ENCODE results near the gene PRICKLE4. TPM values are rescaled to one million over a fixed set of nuclear protein-coding genes. Genes with fewer than 3 reads are reported as not detected.

PRICKLE4 gene
- 10 to 100 TPM; 10.4 to 17.9 (median 14.3) TPM for total RNA-seq

- peaks cover 0 to 16% of the 10 kb centered on the region in 2 donors for H3K4me1 ChIP-seq
- H3K4me3 ChIP-seq = peak within 1 kb of the TSS; percentile 61 to 62
- no peaks in the 10 kb centered on the region for H3K9me3 ChIP-seq
- H3K27ac ChIP-seq = peak within 1 kb of the TSS; percentile 90 to 91
- intact Hi-C loops (cut with DNase I; ENCODE audit: low total_unique reads) = loop anchor here (10.0 kb wide), 1 partner anchor 144 kb away; the partner anchor contains the start of genes BYSL and MED20
- peak; percentile 53 to 64 for DNase-seq
- H3K27me3 ChIP-seq = no peaks in the 10 kb centered on the region
- no peak for TF ChIP-seq CTCF (IDR thresholded peaks at IDR 0.05)
- no peak for TF ChIP-seq POLR2A (IDR thresholded peaks at IDR 0.05)
- no peaks in the 10 kb centered on the region for H3K36me3 ChIP-seq
Measured at GRCh38 chr6:41780551-41781365, at the start of gene PRICKLE4. PRICKLE4 (plus strand) TSS chr6:41780782; CDS start chr6:41783474, 2,692 bp downstream.

GRCh38 chr6:41731561-41732086 lies 49.0 kb upstream of the PRICKLE4 start:
- H3K9me3 ChIP-seq = no peaks in the 10 kb centered on the region
- TF ChIP-seq POLR2A (IDR thresholded peaks at IDR 0.05) (no peak), CTCF (IDR thresholded peaks at IDR 0.05) (no peak)
- intact Hi-C loops (cut with DNase I; ENCODE audit: low total_unique reads) = no loop called here
- H3K27ac ChIP-seq = no peak overlapping the region
- no peak overlapping the region for H3K4me3 ChIP-seq
- no peaks in the 10 kb centered on the region for H3K36me3 ChIP-seq
- DNase-seq = no peak
- H3K27me3 ChIP-seq = no peaks in the 10 kb centered on the region
- H3K4me1 ChIP-seq = peaks cover 0 to 4% of the 10 kb centered on the region in 2 donors

- no peak overlapping the region for H3K27ac ChIP-seq
- no peak for TF ChIP-seq CTCF (IDR thresholded peaks at IDR 0.05)
- no peak for TF ChIP-seq POLR2A (IDR thresholded peaks at IDR 0.05)
- intact Hi-C loops (cut with DNase I; ENCODE audit: low total_unique reads) = no loop called here
- H3K36me3 ChIP-seq = no peaks in the 10 kb centered on the region
- H3K9me3 ChIP-seq = no peaks in the 10 kb centered on the region
- H3K27me3 ChIP-seq = no peaks in the 10 kb centered on the region
- H3K4me1 ChIP-seq = peaks cover 0 to 4% of the 10 kb centered on the region in 2 donors
- DNase-seq = no peak
- H3K4me3 ChIP-seq = no peak overlapping the region
Measured at GRCh38 chr6:41732149-41732548, 48.4 kb upstream of the PRICKLE4 start.

- TF ChIP-seq POLR2A (IDR thresholded peaks at IDR 0.05) (no peak), CTCF (IDR thresholded peaks at IDR 0.05) (no peak)
Measured at GRCh38 chr6:41732591-41733359, 47.8 kb upstream of the PRICKLE4 start.

More at GRCh38 chr6:41732591-41733359, 47.8 kb upstream of the PRICKLE4 start:
- Histone ChIP-seq H3K36me3 (no peaks in the 10 kb centered on the region), H3K27me3 (no peaks in the 10 kb centered on the region), H3K4me1 (peaks cover 0 to 4% of the 10 kb centered on the region in 2 donors), H3K9me3 (no peaks in the 10 kb centered on the region), H3K27ac (peak overlapping the region; percentile 98), H3K4me3 (no peak overlapping the region)
- no peak for DNase-seq
- intact Hi-C loops (cut with DNase I; ENCODE audit: low total_unique reads) = no loop called here
